DOHH2 (cell line): Measurements from ENCODE around the gene PRRC2B.

ENCODE experiments used
- H3F3A ChIP-seq: fragments of 200-600 bp; sonication (generic), shearing (Covaris generic); 2 replicates; pipeline ENCODE4 v1.6.0; 2016; ENCODE audit warnings: antibody characterized with exemption, mild to moderate bottlenecking; ENCODE audit not compliant: control insufficient read depth, insufficient read depth
- H3K27ac ChIP-seq: fragments of 200-600 bp; sonication (generic); 2 replicates; pipeline ENCODE4 v1.5.1; 2014; ENCODE audit warnings: low read depth, mild to moderate bottlenecking, low read length, moderate library complexity
- H3K27me3 ChIP-seq: fragments of 200-600 bp; sonication (generic); 2 replicates; pipeline ENCODE4 v1.6.1; 2014; ENCODE audit warnings: mild to moderate bottlenecking, low read length, mixed read lengths; ENCODE audit not compliant: control insufficient read depth
- H3K36me3 ChIP-seq: fragments of 200-600 bp; sonication (generic); 2 replicates; pipeline ENCODE4 v1.6.1; 2014; ENCODE audit warnings: mild to moderate bottlenecking, low read length, moderate library complexity, mixed read lengths; ENCODE audit not compliant: control insufficient read depth
- H3K4me1 ChIP-seq: fragments of 200-600 bp; sonication (generic); 2 replicates; pipeline ENCODE4 v1.6.1; 2014; ENCODE audit warnings: mild to moderate bottlenecking, low read length, mixed read lengths; ENCODE audit not compliant: control insufficient read depth
- H3K4me2 ChIP-seq: fragments of 200-600 bp; sonication (generic); 2 replicates; pipeline ENCODE4 v1.6.0; 2014; ENCODE audit warnings: mild to moderate bottlenecking, low read length, moderate library complexity
- H3K4me3 ChIP-seq: fragments of 200-600 bp; sonication (generic); 2 replicates; pipeline ENCODE4 v1.5.1; 2014; ENCODE audit warnings: mild to moderate bottlenecking, low read length, mixed read lengths
- H3K79me2 ChIP-seq: fragments of 200-600 bp; sonication (generic); 2 replicates; pipeline ENCODE4 v1.6.1; 2014; ENCODE audit warnings: mild to moderate bottlenecking, low read length, mixed read lengths; ENCODE audit not compliant: control insufficient read depth
- H3K9me2 ChIP-seq: fragments of 200-600 bp; sonication (generic); replicated peaks from 2 replicates; pipeline ENCODE4 v1.6.1; 2014; ENCODE audit warnings: mild to moderate bottlenecking, low read length, mixed read lengths; ENCODE audit not compliant: control insufficient read depth
- H3K9me3 ChIP-seq: fragments of 200-600 bp; sonication (generic); 2 replicates; pipeline ENCODE4 v1.6.1; 2014; ENCODE audit warnings: antibody characterized with exemption, low read length, mixed read lengths; ENCODE audit not compliant: control insufficient read depth, insufficient read depth
- H4K20me1 ChIP-seq: fragments of 200-600 bp; sonication (generic); 2 replicates; pipeline ENCODE4 v1.6.0; 2014; ENCODE audit warnings: low read depth, mild to moderate bottlenecking, antibody characterized with exemption, low read length, moderate library complexity; ENCODE audit not compliant: control insufficient read depth, insufficient read depth
- EZH2phosphoT487 ChIP-seq: fragments of 200-600 bp; sonication (generic); IDR thresholded peaks from 2 replicates; pipeline ENCODE4 v1.6.1; 2017; ENCODE audit warnings: borderline replicate concordance, mild to moderate bottlenecking, antibody characterized with exemption, low read length, moderate library complexity, mixed read lengths
- TF ChIP-seq, protein P1 (sequence below): fragments of 200-600 bp; sonication (generic); IDR thresholded peaks from one replicate; pipeline ENCODE4 v1.5.1; 2014; ENCODE audit warnings: antibody characterized with exemption, mild to moderate bottlenecking, low read depth, low read length; ENCODE audit not compliant: poor library complexity, severe bottlenecking

Gene PRRC2B

DNA sequence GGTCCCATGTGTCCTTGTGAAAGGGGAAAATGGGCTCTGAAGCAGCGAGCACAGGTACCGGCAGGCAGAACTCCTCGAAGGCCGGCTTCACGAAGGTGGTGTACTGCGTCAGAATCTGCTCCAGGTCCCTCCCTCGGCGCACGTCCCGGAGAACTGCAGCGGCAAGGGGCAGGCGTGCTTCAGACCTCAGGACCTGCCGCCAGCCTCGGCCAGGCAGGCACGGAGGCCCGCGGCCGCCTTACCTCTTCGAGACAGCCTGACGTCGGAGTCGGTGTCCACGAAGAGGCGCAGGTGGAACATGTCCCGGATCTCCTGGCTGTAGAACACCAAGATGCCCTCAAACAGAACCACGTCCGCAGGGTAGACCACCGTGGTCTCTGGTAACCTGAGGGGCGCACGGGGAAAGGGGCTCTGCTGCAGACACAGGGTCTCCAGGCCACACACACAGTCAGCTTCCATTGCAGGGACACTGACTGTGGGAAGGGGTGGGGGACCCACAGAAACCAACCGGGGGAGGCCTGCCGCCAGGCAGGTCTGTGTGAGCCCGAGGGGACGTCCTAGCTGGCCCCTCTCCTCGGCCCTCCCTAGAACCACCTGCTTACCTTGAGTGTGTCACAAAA, 135.1 kb downstream of the PRRC2B start:
- no peaks in the 10 kb centered on the region for H4K20me1 ChIP-seq
- H3K4me2 ChIP-seq: no peak overlapping the region
- H3K4me1 ChIP-seq: peaks cover 13% of the 10 kb centered on the region
- no peaks in the 10 kb centered on the region for H3K27me3 ChIP-seq
- no peaks in the 10 kb centered on the region for H3K9me2 ChIP-seq
- TF ChIP-seq, protein P1, sequence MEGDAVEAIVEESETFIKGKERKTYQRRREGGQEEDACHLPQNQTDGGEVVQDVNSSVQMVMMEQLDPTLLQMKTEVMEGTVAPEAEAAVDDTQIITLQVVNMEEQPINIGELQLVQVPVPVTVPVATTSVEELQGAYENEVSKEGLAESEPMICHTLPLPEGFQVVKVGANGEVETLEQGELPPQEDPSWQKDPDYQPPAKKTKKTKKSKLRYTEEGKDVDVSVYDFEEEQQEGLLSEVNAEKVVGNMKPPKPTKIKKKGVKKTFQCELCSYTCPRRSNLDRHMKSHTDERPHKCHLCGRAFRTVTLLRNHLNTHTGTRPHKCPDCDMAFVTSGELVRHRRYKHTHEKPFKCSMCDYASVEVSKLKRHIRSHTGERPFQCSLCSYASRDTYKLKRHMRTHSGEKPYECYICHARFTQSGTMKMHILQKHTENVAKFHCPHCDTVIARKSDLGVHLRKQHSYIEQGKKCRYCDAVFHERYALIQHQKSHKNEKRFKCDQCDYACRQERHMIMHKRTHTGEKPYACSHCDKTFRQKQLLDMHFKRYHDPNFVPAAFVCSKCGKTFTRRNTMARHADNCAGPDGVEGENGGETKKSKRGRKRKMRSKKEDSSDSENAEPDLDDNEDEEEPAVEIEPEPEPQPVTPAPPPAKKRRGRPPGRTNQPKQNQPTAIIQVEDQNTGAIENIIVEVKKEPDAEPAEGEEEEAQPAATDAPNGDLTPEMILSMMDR: no peak
- no peak for TF ChIP-seq EZH2phosphoT487
- H3K9me3 ChIP-seq: no peaks in the 10 kb centered on the region
- peaks cover 57% of the 10 kb centered on the region for H3K36me3 ChIP-seq
- no peaks in the 10 kb centered on the region for H3F3A ChIP-seq
- H3K27ac ChIP-seq: no peak overlapping the region
- H3K79me2 ChIP-seq: peaks cover 16% of the 10 kb centered on the region
- H3K4me3 ChIP-seq: no peak overlapping the region

DNA sequence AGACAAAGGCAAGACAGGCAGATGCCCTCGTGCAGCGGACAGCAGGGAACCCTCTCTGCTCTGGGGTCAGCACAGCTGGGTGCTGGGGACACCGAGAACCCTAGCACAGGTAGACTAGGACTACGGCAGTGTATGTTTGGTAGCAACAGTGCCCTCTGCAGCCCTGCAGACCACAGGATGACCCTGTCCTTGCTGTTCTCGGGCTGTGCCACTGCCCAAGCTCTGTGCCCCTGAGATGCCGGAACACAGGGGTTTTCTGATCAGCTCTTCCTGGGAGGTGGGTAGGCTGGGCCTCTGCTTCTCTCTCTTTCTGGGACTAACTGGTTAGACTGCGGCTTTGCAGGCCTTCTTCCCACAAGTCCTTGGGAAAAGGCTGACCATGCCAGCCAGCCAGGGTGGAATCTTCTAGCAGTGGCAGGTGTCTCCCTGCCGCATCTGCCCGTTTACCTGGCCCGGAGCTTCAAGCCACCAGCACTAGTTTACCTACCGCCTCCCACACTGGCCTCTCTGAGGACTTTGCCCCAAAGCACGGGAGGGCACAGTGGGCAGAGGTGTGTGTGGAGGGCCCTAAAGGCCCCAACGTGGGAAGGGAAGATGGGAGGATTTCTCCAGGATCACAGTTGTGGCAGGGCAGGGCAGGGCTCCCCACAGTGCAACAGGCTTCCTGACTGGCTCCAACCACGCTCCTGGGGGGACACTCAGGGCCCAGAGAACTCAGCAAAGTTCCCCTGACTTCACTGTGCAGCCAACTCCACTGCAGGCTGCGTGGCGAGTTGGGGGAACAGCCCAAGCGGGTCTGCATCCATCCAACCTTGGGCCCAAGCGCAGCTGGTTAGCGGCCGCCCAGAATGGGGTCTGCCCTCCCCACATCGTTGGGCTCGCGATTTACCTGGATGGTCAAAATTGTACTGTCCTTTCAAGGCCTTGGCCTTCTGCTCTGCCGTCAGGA, 136.0 kb downstream of the PRRC2B start:
- Histone ChIP-seq H4K20me1 (no peaks in the 10 kb centered on the region), H3K4me1 (peaks cover 20% of the 10 kb centered on the region), H3K36me3 (peaks cover 49% of the 10 kb centered on the region), H3K4me3 (peak overlapping the region; percentile 93), H3K79me2 (peaks cover 16% of the 10 kb centered on the region), H3K27ac (peak overlapping the region; percentile 40; the same call in 1 of the 2 replicates), H3F3A (no peaks in the 10 kb centered on the region), H3K9me2 (no peaks in the 10 kb centered on the region), H3K27me3 (no peaks in the 10 kb centered on the region), H3K4me2 (peak overlapping the region; percentile 99), H3K9me3 (no peaks in the 10 kb centered on the region)
- TF ChIP-seq, protein P1: no peak
- TF ChIP-seq EZH2phosphoT487: no peak

DNA sequence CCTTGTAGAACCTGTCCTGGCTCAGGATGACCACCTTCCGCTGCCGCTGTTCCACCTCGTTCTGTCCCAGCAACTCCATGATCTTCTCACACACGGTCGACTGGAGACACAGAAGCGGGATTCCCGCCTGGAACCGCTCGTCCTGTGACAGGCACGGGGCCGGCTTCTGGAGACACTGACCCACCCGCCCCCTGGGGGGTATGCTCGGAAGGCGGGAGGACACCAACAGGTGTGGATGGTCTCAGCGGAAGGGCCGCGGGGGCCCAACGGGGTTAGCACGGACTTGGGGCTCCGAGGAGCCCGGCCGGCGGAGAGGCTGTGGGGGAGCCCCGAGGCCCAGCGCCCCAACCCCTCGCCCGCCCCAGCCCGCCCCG, 136.6 kb downstream of the PRRC2B start:
- Histone ChIP-seq H3K4me2 (peak overlapping the region; percentile 99), H3K9me3 (no peaks in the 10 kb centered on the region), H3K4me1 (peaks cover 23% of the 10 kb centered on the region), H3K79me2 (peaks cover 16% of the 10 kb centered on the region), H3K4me3 (peak overlapping the region; percentile 93), H4K20me1 (no peaks in the 10 kb centered on the region), H3K36me3 (peaks cover 44% of the 10 kb centered on the region), H3K27ac (peak overlapping the region; percentile 40), H3F3A (no peaks in the 10 kb centered on the region), H3K9me2 (no peaks in the 10 kb centered on the region), H3K27me3 (no peaks in the 10 kb centered on the region)
- TF ChIP-seq EZH2phosphoT487: no peak
- TF ChIP-seq, protein P1: peak; percentile 18
